HepG2 (cell line): ENCODE results near the gene GLIS2. TPM values are rescaled to one million over a fixed set of nuclear protein-coding genes. Genes with fewer than 3 reads are reported as not detected.

Source experiments
- BCL6 ChIP-seq: IDR thresholded peaks from 2 replicates; pipeline ENCODE4 v1.6.1; 2016; ENCODE audit warnings: missing genetic modification reagents, missing compliant biosample characterization
- CEBPB ChIP-seq: IDR thresholded peaks from 2 replicates; pipeline ENCODE4 v1.6.1; 2011; ENCODE audit warnings: low read depth, low read length, improper control_type of control experiment, borderline replicate concordance
- FOSL2 ChIP-seq: sonication (generic); formaldehyde crosslinking; IDR thresholded peaks from 2 replicates; pipeline ENCODE4 v1.4.0; 2020; ENCODE audit warnings: missing genetic modification reagents
- GZF1 ChIP-seq: sonication (generic); formaldehyde crosslinking; IDR thresholded peaks from 2 replicates; pipeline ENCODE4 v1.5.1; 2020; ENCODE audit warnings: mild to moderate bottlenecking, missing genetic modification reagents
- ISX ChIP-seq: sonication (generic); formaldehyde crosslinking; conservative IDR thresholded peaks from 2 replicates; pipeline ENCODE4 v1.5.0; 2020; ENCODE audit warnings: missing genetic modification reagents
- JUND ChIP-seq: sonication (generic); formaldehyde crosslinking; IDR thresholded peaks from 2 replicates; pipeline ENCODE4 v1.8.0; 2022; ENCODE audit warnings: mild to moderate bottlenecking, missing genetic modification reagents
- KMT2A ChIP-seq: sonication (generic); formaldehyde crosslinking; IDR thresholded peaks from 2 replicates; pipeline ENCODE4 v1.4.0; 2020; ENCODE audit warnings: missing genetic modification reagents
- MED13 ChIP-seq: sonication (generic); formaldehyde crosslinking; IDR thresholded peaks from 2 replicates; pipeline ENCODE4 v1.5.0; 2020; ENCODE audit warnings: missing genetic modification reagents
- NAIF1 ChIP-seq: sonication (generic); formaldehyde crosslinking; IDR thresholded peaks from 2 replicates; pipeline ENCODE4 v1.5.0; 2020; ENCODE audit warnings: mild to moderate bottlenecking, missing genetic modification reagents, borderline replicate concordance
- PTBP1 ChIP-seq: fragments of 200-400 bp; formaldehyde crosslinking; IDR thresholded peaks from 2 replicates; pipeline ENCODE4 v1.6.1; 2018; ENCODE audit warnings: low read length, low read depth; ENCODE audit not compliant: poor library complexity, severe bottlenecking
- SIN3A ChIP-seq: IDR thresholded peaks from 2 replicates; pipeline ENCODE4 v1.6.1; 2011; ENCODE audit warnings: low read depth, mild to moderate bottlenecking, control low read depth, low read length, borderline replicate concordance
- TEAD2 ChIP-seq: sonication (generic); formaldehyde crosslinking; IDR thresholded peaks from 2 replicates; pipeline ENCODE4 v1.9.0; 2021; ENCODE audit warnings: missing genetic modification reagents
- TFE3 ChIP-seq: IDR thresholded peaks from 2 replicates; pipeline ENCODE4 v1.6.1; 2016
- ZMAT3 ChIP-seq: sonication (generic); formaldehyde crosslinking; conservative IDR thresholded peaks from 2 replicates; pipeline ENCODE4 v1.7.0; 2021; ENCODE audit warnings: missing genetic modification reagents
- ZNF232 ChIP-seq: sonication (generic); formaldehyde crosslinking; IDR thresholded peaks from 2 replicates; pipeline ENCODE4 v1.4.0; 2020; ENCODE audit warnings: missing genetic modification reagents, borderline replicate concordance
- ZNF317 ChIP-seq: sonication (generic); formaldehyde crosslinking; IDR thresholded peaks from 2 replicates; pipeline ENCODE4 v1.5.0; 2020; ENCODE audit warnings: mild to moderate bottlenecking, missing genetic modification reagents
- ZNF557 ChIP-seq: sonication (generic); formaldehyde crosslinking; IDR thresholded peaks from 2 replicates; pipeline ENCODE4 v1.4.0; 2020; ENCODE audit warnings: missing genetic modification reagents
- ZNF562 ChIP-seq: sonication (generic); formaldehyde crosslinking; IDR thresholded peaks from 2 replicates; pipeline ENCODE4 v1.8.0; 2022; ENCODE audit warnings: missing genetic modification reagents, borderline replicate concordance
- ZNF720 ChIP-seq: sonication (generic); formaldehyde crosslinking; IDR thresholded peaks from 2 replicates; pipeline ENCODE4 v1.4.0; 2020; ENCODE audit warnings: missing genetic modification reagents
- ZNF775 ChIP-seq: sonication (generic); formaldehyde crosslinking; IDR thresholded peaks from 2 replicates; pipeline ENCODE4 v1.4.0; 2020; ENCODE audit warnings: missing genetic modification reagents, mild to moderate bottlenecking, moderate library complexity, borderline replicate concordance
- ZNF788 ChIP-seq: sonication (generic); formaldehyde crosslinking; IDR thresholded peaks from 2 replicates; pipeline ENCODE4 v1.5.0; 2020; ENCODE audit warnings: mild to moderate bottlenecking, missing genetic modification reagents, borderline replicate concordance
- ZNF883 ChIP-seq: sonication (generic); formaldehyde crosslinking; IDR thresholded peaks from 2 replicates; pipeline ENCODE4 v1.5.1; 2020; ENCODE audit warnings: mild to moderate bottlenecking, missing genetic modification reagents; ENCODE audit errors: not compliant biosample characterization
- polyA plus RNA-seq, 8 experiments: library from polyadenylated mRNA; depleted of rRNA in 3 of 8; stranded (reverse) in 7 of 8; unstranded in 1 of 8; fragments of >200 nt; fragmentation: Illumina TruSeq in 4 of 8; extraction: Trizol in 4 of 8; gene quantifications; 2 replicates each; pipeline versions ENCODE4 v1.2.1 to v1.2.3, GENCODE V29; 2011 to 2016; ENCODE audit warnings: low read depth in 4 of 8, missing spikeins in 1 of 8, mixed read lengths in 1 of 8; ENCODE audit not compliant: insufficient read depth in 1 of 8
- total RNA-seq, 5 experiments: library from RNA; depleted of rRNA; stranded (reverse); fragments of >200 nt; fragmentation: Illumina TruSeq; extraction: Trizol; gene quantifications; 2 replicates each; pipeline ENCODE4 v1.2.3, GENCODE V29; 2016; ENCODE audit warnings: low read depth in 1 of 5
- TF ChIP-seq, protein P1 (sequence below): sonication (generic); formaldehyde crosslinking; IDR thresholded peaks from 2 replicates; pipeline ENCODE4 v1.5.1; 2020; ENCODE audit warnings: mild to moderate bottlenecking, missing genetic modification reagents, moderate library complexity

Gene GLIS2
- total and polyA plus RNA-seq, 2 of the 13 experiments (the other 11 are each of a cell fraction or from before 2014, with no cell fraction given) = 0.28 to 0.29 TPM

GRCh38 chr16:4328046-4328781, 12.3 kb downstream of the GLIS2 start (continued):
- TF ChIP-seq GZF1 (CRISPR knock-in tag) (peak; percentile 77; the same call in 1 of the 2 replicates), BCL6 (CRISPR knock-in tag) (peak; percentile 53), ZMAT3 (CRISPR knock-in tag) (peak; percentile 72; the same call in 1 of the 2 replicates), ZNF788 (CRISPR knock-in tag) (peak; percentile 74; the same call in 1 of the 2 replicates), SIN3A (peak; percentile 19; the same call in 1 of the 2 replicates), JUND (CRISPR knock-in tag) (0 out of 2 replicates have a peak, but pooled peaks have one; percentile 21), ISX (CRISPR knock-in tag) (0 out of 2 replicates have a peak, but pooled peaks have one; percentile 62), ZNF883 (peak; percentile 70), TEAD2 (CRISPR knock-in tag) (no peak), ZNF557 (CRISPR knock-in tag) (no peak), ZNF720 (CRISPR knock-in tag) (no peak), CEBPB (no peak), MED13 (no peak), ZNF775 (CRISPR knock-in tag) (no peak), ZNF562 (CRISPR knock-in tag) (no peak), ZNF232 (CRISPR knock-in tag) (peak; percentile 65; the same call in 1 of the 2 replicates), KMT2A (CRISPR knock-in tag) (no peak), TFE3 (CRISPR knock-in tag) (no peak), FOSL2 (CRISPR knock-in tag) (peak; percentile 53), NAIF1 (CRISPR knock-in tag) (0 out of 2 replicates have a peak, but pooled peaks have one; percentile 47), PTBP1 (peak; percentile 92), ZNF317 (CRISPR knock-in tag) (peak; percentile 57; the same call in 1 of the 2 replicates)
- TF ChIP-seq, protein P1, sequence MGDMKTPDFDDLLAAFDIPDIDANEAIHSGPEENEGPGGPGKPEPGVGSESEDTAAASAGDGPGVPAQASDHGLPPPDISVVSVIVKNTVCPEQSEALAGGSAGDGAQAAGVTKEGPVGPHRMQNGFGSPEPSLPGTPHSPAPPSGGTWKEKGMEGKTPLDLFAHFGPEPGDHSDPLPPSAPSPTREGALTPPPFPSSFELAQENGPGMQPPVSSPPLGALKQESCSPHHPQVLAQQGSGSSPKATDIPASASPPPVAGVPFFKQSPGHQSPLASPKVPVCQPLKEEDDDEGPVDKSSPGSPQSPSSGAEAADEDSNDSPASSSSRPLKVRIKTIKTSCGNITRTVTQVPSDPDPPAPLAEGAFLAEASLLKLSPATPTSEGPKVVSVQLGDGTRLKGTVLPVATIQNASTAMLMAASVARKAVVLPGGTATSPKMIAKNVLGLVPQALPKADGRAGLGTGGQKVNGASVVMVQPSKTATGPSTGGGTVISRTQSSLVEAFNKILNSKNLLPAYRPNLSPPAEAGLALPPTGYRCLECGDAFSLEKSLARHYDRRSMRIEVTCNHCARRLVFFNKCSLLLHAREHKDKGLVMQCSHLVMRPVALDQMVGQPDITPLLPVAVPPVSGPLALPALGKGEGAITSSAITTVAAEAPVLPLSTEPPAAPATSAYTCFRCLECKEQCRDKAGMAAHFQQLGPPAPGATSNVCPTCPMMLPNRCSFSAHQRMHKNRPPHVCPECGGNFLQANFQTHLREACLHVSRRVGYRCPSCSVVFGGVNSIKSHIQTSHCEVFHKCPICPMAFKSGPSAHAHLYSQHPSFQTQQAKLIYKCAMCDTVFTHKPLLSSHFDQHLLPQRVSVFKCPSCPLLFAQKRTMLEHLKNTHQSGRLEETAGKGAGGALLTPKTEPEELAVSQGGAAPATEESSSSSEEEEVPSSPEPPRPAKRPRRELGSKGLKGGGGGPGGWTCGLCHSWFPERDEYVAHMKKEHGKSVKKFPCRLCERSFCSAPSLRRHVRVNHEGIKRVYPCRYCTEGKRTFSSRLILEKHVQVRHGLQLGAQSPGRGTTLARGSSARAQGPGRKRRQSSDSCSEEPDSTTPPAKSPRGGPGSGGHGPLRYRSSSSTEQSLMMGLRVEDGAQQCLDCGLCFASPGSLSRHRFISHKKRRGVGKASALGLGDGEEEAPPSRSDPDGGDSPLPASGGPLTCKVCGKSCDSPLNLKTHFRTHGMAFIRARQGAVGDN (CRISPR knock-in tag) = peak; percentile 87
